Adrenal gland (tissue), 5 donors: ENCODE results near the gene ITGB5.

Experiments
- POLR2A ChIP-seq, 2 donors: fragments of 450-650 bp; IDR thresholded peaks; one replicate each; pipeline ENCODE4 v1.6.1; 2017; ENCODE audit warnings: antibody characterized with exemption in 2 of 2, mild to moderate bottlenecking in 2 of 2, moderate library complexity in 1 of 2
- TF ChIP-seq, protein P1 (sequence below), 6 experiments: fragments of 450-650 bp in 4 of 6; fragments of 200-600 bp in 2 of 6; sonication (generic) in 1 of 6; IDR thresholded peaks; 1 replicate in 5 of 6; 2 replicates in 1 of 6; pipeline versions ENCODE4 v1.5.1 to v1.8.0; 2016 to 2021; ENCODE audit warnings: antibody characterized with exemption in 6 of 6, mild to moderate bottlenecking in 2 of 6, moderate library complexity in 1 of 6
- donor health status: DM: no; HTN: no; CAD: no.

DNA sequence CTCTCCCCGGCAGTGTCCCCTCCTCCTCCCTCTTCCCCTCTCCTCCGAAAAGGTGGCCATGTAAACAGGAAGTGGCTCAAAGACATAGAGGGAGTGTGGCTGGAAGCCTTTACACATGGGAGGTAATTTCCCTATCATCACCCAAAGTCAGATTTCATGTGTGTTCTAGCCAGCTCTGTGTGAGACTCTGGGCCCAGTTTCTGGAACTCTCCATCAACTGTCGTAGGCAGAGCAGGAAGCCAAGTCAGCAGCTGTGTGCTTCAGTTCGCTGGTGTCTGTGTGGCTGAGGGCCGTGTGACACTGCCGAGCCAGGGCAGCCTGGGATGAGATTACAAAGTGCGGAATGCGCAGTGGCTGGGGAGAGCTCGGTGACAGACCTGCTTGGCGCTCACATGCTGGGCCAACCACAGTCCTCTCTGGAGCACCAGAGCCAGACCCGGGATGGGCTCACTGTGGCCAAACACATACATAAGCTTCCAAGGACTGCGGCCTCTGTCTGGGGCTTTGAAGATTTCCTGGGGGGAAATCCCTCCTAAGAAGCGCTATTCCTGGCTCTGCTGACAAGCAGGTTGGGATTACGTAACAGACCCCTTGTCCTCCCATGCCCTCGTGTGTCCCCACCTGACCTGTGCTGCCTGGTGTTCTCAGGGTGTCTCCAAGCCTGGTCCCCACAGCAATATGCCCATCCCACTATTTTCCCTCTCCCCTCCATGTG, 106.2 kb downstream of the ITGB5 start:
- TF ChIP-seq, protein P1, sequence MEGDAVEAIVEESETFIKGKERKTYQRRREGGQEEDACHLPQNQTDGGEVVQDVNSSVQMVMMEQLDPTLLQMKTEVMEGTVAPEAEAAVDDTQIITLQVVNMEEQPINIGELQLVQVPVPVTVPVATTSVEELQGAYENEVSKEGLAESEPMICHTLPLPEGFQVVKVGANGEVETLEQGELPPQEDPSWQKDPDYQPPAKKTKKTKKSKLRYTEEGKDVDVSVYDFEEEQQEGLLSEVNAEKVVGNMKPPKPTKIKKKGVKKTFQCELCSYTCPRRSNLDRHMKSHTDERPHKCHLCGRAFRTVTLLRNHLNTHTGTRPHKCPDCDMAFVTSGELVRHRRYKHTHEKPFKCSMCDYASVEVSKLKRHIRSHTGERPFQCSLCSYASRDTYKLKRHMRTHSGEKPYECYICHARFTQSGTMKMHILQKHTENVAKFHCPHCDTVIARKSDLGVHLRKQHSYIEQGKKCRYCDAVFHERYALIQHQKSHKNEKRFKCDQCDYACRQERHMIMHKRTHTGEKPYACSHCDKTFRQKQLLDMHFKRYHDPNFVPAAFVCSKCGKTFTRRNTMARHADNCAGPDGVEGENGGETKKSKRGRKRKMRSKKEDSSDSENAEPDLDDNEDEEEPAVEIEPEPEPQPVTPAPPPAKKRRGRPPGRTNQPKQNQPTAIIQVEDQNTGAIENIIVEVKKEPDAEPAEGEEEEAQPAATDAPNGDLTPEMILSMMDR (IDR thresholded peaks at IDR 0.05), result no peak
- peak; percentile 23 to 31 for TF ChIP-seq POLR2A (IDR thresholded peaks at IDR 0.05)
